Measurements from ENCODE around the gene GAS7.

GAS7 gene

DNA sequence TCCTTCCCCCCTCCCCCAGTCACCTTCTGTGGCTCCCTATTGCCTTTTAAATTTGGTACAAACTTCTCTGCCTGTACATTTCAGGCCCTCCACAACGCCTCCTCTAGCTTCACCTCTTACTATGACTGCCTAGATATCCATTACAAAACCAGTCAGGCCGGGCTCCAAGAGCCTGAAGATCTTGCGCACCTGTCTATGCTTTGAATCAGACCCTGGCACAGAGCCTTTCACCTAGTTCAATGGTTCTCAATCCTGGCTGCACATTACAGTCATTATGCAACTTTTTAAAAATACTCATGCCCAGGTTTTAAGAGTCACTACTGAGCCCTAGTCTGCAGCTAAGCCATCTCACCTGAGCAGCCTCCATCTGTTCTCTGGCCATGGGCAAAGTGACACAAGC, 1.6 kb upstream of the GAS7 start:
- no peak for DNase-seq

GRCh38 chr17:10197721-10198508, 491 bp downstream of the GAS7 start:
- DNase-seq, result no peak

DNA sequence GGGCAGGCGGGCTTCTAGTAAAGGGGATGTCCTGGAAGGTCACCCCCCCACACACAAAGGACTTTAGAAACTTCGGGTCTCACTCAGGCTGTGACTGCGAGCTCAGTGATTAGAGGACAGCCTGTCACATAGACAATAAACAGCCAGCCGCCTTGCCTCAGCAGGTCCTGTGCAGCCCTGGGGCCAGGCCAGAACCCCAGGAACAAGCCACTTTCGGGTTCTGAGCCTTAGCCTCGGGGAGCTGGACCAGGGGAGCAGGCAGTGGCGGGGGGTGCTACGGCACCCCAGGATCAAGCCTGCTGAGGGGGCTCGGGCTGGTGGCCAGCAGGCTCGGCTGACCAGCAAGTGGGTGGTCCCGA, 1.1 kb downstream of the GAS7 start:
- no peak for DNase-seq

DNA sequence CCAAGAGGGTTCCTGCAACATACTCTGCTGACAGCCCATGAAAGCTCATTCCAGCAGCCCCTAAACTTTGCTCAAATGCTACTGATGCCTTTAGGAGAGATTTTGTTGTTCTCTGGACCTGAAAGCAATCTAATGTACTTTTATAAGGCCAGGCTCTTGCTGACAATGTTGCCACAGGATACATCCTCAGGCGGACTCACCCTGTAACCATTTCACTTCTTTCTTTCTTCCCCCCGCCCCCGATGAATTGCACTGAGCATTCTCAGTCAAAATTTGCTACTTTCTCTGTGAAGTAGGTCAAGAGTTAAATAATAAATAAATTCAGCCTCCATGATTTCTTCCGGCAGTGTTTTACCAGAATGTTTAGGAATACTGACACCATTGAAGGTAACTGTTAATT, 1.5 kb downstream of the GAS7 start:
- DNase-seq, result no peak

- no peak for DNase-seq
Measured at GRCh38 chr17:10196384-10196895, 2.0 kb downstream of the GAS7 start.

DNA sequence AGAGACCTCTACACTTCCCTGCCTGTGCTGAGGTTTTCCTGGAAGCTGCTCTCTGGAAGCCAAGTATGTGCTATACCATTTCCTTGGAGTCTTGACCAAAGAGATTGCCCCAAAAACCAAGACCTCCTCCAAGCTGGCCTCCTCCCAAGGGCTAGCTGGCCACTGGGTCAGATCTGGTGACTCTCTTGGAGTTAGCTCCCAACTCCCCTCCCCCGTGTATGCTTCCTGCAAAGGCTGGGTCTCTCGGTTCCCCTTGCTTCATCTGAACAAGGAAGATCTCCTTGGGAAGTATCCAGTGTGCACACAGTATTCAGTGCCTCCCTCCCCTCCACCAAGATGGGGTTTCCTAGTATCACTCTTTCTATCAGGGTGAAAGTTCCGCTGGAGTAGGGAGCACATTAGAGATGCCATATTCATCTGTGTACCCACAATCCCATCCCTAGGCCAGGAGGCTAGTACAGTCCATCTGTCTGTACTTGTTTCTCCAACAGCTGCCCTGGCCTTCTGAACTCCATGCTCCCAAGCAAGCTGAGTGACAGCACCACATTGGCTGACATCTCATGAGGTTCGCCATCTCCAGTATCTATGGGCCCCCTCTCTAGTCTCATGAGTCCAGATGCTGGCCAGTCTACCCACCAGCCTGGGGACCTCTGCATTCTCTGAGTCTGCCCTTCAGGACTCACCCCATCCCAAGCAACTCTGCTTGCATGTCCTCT, 3.2 kb downstream of the GAS7 start:
- DNase-seq, result no peak

DNA sequence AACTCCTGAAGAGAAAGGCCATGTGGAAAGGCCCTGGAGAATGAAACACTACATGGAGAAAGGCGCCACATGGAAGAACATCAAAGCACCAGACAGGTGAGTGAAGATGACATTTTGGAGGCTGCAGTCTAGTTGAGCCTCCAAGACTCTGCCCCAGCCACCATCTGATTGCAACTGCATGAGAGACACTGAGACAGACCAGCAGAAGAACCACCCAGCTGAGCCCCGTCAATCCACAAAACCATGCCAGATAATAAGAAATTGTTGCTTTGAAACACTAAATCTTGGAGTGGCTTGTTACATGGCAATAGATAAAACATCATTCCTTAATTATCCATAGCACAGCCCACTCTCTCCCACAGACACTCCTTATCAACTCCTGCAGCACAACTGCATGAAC, 4.8 kb downstream of the GAS7 start:
- no peak for DNase-seq

DNA sequence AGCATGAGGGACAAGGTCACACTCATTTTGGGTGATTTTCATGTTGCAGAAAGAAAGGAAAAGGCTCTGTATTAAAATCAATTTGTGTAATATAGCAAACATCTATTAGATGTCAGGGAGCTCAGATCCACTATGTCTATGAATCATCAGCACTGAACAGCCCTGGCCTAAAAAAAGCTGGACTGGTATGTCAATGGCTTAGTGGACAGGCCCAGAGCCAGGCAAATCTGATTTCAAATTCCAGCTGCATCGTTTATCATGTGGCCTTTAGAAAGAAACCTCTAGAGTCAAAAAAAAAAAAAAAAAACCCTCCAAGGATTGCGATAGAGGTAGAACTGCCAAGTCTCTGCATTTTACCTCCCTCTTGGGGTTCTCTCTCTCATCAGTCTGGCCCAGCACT, 5.4 kb downstream of the GAS7 start:
- DNase-seq, result no peak

DNA sequence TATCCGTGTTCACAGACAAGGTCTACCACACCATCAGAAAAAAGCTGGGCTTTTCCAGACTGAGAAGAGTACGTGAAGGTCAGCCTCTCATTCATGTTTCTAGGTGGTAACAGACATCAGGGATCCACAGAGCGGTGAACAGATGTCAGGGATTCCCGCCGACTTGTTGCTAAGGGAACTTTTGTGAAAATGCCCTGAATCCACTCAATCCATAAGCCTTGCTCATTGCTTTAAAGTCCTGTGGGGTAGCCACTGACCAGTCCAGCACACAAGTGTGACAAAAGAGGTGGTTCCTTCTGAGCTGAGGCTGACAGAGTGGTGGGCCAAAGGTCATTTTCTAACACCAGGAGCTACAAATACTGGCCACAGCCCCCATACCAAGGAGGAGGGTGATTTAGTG, 5.9 kb downstream of the GAS7 start:
- no peak for DNase-seq

DNA sequence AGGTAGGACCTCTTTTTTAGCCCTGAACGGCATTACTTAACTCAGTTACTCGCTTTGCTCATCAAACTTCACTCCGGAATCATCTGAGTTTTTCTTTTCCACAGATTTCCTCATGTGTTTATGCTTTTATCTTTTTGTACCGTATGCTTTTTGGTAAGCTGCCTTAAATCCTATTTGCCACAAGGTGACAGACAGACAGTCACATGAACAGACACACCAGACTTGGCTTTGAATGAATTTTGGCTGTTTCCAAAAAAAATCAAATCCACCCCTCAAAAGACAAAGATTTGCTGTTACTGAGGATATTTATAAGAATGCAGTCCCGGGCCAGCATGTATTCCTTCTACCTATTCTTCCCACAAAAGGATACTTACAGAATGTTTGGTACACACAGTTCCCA, 10.9 kb downstream of the GAS7 start:
- DNase-seq, result no peak

GRCh38 chr17:10186771-10187410, 11.5 kb downstream of the GAS7 start:
- DNase-seq, result no peak

GRCh38 chr17:10183931-10184930, 14.2 kb downstream of the GAS7 start:
- no peak for DNase-seq

DNA sequence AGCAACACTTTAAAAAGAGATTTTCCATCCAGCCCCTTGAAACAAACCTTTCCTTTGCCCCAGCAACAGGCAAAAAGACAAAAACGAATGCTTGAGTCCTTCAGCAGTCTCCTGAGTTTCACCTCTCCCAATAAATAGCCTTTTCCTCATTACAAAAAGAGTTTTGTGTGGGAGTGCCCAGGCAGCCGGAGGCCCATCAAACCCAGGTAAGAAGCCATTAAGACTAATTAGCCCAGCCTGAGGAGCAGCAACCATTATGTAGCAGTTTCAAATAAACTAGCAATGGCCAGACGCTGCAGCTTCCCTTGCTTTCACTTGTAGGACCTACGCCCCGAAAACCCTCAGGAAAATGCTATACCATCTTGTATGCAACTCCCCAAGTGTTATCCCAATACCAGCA, 15.6 kb downstream of the GAS7 start:
- DNase-seq, result no peak

- no peak for DNase-seq
Measured at GRCh38 chr17:10178506-10178991, 19.9 kb downstream of the GAS7 start.

- DNase-seq, result no peak
Measured at GRCh38 chr17:10177913-10178505, 20.4 kb downstream of the GAS7 start.

- DNase-seq, result no peak
Measured at GRCh38 chr17:10177131-10177912, 21.1 kb downstream of the GAS7 start.

DNA sequence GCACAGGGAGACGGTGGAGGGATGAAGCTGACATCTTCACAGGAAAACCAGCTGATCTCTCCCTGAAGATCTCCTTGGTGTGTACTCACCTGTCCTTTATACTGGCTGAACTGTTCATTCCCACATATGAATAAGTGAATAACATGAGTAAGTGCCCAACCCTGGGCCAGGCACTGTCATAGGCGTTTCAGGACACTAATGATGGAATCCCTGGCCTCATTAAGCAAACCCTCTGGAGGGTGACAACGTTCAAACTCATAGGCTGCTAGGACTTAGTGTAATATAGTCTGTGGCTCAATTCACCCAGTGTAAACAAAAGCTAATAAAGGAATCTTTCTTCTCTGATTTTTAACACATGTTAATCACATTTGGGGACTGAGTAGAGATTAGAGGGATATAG, 24.5 kb downstream of the GAS7 start:
- DNase-seq, result no peak

DNA sequence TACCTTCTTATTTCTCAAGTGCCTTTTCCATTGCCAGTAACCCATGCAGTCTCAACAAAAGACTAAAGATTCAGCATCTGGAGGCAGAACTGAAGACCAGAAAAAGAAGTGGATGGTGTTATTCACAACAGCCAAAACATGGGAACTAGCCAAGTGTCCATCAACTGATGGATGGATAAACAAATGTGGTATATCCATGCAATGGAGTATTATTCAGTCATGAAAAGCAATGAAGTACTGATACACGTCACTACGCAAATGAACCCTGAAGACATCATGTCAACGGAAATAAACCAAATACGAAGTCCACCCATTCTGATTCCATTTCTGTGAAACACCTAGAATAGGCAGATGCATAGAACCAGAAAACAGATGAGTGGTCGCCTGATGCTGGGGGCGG, 25.6 kb downstream of the GAS7 start:
- no peak for DNase-seq

DNA sequence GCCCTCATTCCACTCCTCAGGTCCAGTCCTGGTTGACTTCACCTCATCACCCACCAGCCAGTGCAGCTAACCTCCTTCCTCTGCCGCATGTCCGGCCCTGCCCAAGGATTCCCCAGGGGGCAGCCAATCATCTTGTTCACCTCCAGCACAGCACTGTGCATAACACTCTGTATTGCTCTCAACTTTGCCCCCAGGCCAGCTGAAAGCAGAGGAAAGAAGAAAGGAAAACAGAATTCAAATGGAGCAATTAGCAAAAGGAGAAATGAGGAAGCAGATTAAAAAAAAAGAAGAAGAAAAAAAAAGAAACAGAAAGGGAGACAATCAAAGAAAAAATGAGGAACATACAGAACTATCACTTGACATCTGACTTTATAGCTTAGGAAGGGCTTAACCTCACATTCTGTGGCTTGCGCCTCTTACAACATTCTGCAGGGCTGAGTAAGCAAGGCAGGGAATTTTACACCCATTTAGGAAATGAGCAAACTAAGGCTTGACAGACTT, 26.1 kb downstream of the GAS7 start:
- no peak for DNase-seq

- DNase-seq, result no peak
Measured at GRCh38 chr17:10171581-10171981, 26.8 kb downstream of the GAS7 start.

- no peak for DNase-seq
Measured at GRCh38 chr17:10171122-10171571, 27.3 kb downstream of the GAS7 start.

Data from DMS79 treated with DMSO at 0.1 percent for 48 hours (cell line).